Cardiac septum (tissue), 1 donor: ENCODE results near the gene SLC26A2. TPM values are rescaled to one million over a fixed set of nuclear protein-coding genes. Genes with fewer than 3 reads are reported as not detected.
"Not testable (repeated sequence)": the region's sequence is repeated elsewhere in the genome, so short reads cannot be mapped to it uniquely, and the experiment has no call there.

Experiments used
- DNase-seq: peaks from one replicate; pipeline ENCODE4 v3.0.0-alpha.2; 2020; ENCODE audit warnings: low spot score
- intact Hi-C: fragments of 100-400 bp; cut with DNase I; formaldehyde crosslinking; loops from one replicate; pipeline ENCODE4 v1.14.0; 2022
- total RNA-seq: library from RNA; stranded (reverse); fragmentation: NEBNext Ultra II Directional; extraction: Animal tissue kit (Norgen Biotek cat#: 25700); gene quantifications from one replicate; pipeline ENCODE4 v1.2.1, GENCODE V29; 2021
- donor health status: DM: no; HTN: no; CAD: no.

SLC26A2 gene
- total RNA-seq, 1 donor from 2014 or later: 5.8 TPM

DNA sequence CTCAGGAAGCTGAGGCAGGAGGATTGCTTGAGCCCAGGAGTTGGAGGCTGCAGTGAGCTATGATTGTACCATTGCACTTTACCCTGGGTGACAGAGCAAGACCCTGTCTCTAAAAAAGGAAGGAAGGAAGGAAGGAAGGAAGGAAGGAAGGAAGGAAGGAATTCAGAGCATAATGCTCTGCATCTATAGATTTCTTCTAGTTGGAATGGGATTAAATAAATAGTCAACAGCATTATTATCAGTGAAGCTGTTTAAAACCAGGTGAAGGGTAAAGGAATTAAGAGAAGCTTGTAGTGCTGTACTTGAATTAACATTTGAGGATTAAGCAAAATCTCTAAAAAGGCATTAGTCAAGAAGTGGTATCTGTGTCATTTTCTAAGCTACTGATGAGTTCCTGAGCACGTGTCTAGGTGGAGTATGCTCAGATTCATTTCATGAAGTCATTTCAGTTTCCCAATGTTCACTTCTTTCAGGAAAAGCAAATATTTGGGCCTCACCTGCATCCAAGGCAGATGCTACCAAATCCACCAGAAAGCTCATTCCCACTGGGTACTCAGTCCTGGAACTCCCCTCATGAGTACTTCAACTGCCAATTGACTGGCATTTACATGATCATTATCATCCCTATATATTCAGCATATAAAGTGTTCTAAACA is 24.4 kb upstream of the SLC26A2 start:
- intact Hi-C loops: no loop called here
- no peak for DNase-seq

DNA sequence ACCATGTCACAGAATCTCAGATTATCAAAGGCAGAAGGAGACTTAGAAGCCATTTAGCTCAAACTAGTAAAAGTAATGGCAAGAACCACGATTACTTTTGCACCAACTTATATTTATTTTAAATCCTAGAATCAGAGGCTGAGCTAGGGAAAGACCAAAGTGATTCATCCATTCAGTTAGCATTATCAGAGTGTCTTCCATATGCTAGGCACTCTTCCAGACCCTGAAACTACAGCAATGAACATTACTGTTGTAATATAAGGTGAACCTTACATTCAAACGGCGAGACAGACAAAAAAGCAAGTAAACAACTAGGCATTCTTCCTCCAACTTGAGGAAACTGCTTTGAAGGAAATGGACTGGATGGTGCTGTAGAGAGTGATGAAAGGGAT is 23.9 kb upstream of the SLC26A2 start:
- intact Hi-C loops: no loop called here
- no peak for DNase-seq

DNA sequence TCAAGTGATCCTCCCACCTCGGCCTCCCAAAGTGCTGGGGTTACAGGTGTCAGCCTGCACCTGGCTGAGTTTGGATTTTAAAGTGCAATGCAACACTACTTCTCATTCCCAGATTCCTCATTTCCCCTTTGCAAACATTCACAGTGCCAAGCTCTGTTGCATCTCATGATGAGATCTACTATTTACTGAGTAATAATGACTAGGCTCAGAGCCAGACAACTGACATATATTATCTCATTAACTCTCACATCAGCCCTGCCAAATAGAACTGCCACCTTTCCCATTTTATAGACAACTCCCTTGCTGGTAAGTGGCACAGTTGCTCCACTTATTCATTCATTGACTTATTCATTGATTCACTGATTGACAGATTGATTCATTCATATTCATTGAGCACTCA is 22.9 kb upstream of the SLC26A2 start:
- intact Hi-C loops: no loop called here

DNA sequence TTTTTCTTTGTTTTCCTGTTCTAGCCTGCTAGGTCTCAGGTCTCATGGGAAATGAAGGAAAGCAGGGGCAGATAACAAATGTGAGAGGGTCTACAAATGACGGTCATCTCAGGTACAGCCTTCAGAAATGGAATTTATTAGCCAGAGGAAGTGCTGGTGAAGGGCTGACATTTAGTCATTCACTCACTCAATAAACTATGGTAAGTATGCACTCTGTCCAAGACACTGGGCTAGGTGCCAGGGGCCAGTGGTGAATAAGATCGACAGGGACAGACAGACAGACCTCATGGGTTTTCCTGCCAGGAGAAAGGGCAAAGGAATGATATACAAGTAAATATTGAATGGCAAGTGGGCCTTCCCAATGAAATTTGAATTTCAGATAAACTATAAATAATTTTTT is 22.3 kb upstream of the SLC26A2 start:
- intact Hi-C loops: no loop called here
- DNase-seq: no peak

More for the DNA sequence above, 22.9 kb upstream of the SLC26A2 start:
- DNase-seq: no peak

DNA sequence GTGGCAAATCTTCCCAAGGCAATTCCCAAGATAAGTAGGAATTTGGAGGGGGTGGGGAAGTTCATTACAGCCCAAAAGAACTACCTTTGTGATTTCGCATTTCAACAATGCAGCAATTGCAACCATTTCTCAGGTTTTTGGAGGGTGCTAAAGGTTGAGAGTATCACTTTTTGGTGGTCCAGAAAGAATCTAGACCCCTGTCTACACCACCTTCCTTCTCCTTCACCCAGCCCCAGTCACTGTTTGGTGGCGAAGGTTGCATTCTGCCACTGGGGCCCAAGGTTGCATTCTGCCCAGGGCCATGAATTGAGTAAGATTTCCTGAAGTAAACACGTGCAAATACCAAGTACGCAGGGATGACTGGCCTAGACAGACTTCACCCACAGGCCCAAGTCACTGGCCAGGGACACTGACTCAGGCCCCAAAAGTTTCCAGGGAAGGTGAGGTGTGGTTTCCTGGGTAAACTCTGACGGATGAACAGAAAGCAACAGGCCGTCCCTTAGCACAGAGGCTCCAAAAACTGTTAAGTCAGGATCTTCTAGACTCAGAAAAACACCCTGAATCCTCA is 21.7 kb upstream of the SLC26A2 start:
- no peak for DNase-seq
- intact Hi-C loops: no loop called here

DNA sequence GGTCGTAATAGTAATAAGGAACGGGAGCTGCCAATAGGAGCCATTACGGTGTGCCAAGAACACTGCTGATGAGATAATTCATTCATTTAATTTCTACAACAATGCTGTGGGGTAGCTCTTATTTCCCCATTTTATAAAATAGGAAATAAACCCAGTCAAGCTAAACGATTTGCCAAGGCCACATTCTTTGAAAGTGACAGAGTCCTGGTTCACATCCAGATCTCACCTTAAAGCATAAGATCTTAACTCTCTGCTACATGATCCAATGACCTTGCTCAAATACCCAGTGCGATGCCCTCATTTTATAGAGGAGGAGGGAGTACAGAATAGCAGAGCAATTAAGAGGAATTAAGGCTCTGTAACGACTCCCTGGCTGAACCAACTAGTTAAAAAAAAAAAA is 21.0 kb upstream of the SLC26A2 start:
- DNase-seq: no peak
- intact Hi-C loops: no loop called here

DNA sequence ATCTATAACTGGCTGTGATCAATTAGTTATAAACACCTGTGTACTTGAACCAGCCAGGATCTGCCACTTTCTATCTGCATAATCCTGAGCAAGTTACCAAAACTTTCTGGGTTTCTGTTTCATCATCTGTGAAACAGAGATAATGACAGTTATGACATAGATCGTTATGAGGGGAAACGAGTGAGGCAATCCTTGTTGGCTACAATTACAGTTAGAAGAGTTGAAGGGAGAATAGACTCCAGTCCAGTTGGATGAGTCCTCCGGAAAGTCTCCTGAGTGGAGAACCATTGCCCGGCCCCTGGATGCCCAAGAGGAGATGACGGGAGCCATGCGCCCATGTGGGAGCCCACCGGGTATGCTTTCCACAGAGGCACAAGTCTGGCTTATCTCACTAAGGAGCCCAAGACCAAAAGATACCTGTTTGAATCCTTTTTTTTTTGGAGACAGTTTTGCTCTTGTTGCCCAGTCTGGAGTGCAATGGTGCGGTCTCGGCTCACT is 20.4 kb upstream of the SLC26A2 start:
- DNase-seq: no peak
- intact Hi-C loops: no loop called here

DNA sequence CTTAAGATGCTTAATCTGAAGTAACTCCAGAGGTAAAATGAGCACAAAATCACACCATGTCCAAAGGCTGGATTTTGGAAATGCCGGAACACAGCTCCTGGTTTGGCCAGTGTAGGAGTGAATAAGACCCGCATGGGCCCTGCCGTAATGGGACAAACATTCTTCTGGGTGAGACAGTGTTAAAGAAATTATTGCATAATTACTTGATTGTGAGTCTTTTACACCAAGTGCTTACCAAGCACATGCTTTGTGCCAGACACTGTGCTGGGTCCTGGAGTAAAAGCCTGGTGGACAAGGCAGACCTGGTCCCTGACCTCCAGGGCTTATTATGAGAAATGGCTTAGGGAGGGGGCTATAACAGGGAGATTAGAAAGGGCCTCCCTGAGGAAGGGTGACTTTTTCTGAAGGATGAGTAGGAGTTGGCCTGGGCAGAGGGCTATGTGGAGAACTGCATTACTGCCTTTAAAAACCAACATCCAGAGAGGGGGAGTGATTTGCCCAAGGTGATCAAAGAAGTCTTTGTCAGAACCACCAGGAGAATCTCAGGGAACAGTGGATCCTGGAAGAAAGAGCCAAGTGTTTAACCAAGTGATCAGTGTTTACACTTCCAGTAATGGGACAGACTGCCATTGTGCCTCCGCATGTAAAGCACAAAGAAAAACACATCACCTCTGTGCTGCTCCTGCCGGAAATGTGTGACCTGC is 19.5 kb upstream of the SLC26A2 start:
- intact Hi-C loops: no loop called here

DNA sequence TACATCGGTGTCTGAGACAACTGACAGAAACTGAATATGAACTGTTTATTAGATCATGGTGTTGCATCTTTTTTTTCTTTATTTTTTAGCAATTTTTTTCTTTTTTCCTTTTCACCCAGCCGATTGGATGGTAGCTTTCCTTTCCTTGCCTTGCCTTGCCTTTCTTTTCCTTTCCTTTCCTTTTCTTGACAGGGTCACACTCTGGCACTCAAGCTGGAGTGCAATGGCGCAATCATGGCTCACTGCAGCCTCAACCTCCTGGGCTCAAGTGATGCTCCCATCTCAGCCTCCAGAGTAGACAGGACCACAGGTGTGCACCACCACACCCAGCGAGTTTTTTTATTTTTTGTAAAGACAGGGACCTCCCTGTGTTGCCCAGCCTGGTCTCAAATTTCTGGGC is 18.8 kb upstream of the SLC26A2 start:
- intact Hi-C loops: no loop called here
- DNase-seq: no peak

More for the DNA sequence above, 19.5 kb upstream of the SLC26A2 start:
- no peak for DNase-seq

DNA sequence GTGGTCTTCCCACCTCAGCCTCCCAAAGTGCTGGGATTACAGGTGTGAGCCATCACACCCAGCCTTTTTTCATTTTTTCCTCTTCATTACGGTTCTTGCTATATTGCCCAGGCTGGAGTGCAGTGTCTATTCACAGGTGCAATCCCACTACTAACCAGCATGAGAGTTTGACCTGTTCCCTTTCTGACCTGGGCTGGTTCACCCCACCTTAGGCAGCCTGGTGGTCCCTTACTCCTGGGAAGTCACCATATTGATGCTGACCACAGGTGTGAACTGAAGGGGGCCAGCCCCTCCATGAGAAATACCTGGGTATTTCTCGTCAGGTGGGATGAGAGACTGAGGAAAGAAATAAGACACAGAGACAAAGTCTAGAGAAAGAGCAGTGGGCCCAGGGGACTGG is 18.4 kb upstream of the SLC26A2 start:
- no peak for DNase-seq
- intact Hi-C loops: no loop called here

DNA sequence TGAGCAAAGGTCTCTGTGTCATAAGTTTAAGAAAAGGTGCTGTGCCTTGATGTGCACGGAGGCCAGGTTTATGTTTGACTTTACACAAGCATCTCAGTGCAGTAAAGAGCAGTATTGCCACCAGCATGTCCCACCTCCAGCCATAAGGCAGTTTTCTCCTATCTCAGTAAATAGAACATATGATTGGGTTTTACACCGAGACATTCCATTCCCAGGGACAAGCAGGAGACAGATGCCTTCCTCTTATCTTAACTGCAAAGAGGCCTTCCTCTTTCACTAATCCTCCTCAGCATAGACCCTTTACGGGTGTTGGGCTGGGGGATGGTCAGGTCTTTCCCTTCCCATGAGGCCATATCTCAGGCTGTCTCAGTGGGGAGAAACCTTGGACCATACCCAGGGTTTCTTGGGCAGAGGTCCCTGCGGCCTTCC is 17.8 kb upstream of the SLC26A2 start:
- intact Hi-C loops, DNase-seq: not testable (repeated sequence)

DNA sequence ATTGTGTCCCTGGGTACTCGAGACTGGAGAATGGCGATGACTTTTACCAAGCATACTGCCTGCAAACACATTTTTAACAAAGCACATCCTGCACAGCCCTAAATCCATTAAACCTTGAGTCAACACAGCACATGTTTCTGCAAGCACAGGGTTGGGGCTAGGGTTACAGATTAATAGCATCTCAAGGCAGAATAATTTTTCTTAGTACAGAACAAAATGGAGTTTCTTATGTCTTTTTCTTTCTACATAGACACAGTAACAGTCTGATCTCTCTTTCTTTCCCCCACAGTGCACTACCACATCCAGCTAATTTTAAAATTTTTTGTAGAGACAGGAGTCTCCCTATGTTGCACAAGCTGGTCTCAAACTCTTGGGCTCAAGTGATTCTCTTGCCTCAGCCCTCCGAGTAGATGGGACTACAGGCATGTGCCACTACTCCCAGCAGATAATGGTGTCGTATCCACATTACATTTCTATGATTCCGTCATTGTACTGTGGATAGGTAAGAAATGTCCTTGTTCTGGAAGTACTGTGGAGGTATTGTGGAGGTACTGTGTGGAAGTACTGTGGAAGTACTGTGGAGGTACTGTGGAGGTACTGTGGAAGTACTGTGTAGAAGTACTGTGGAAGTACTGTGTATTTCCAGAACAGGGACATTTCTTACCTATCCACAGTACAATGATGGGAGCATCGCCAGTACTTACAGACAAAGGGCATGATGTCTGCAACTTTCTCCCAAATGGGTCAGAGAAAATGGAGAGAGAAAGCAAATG is 17.2 kb upstream of the SLC26A2 start:
- DNase-seq, intact Hi-C loops: not testable (repeated sequence)

DNA sequence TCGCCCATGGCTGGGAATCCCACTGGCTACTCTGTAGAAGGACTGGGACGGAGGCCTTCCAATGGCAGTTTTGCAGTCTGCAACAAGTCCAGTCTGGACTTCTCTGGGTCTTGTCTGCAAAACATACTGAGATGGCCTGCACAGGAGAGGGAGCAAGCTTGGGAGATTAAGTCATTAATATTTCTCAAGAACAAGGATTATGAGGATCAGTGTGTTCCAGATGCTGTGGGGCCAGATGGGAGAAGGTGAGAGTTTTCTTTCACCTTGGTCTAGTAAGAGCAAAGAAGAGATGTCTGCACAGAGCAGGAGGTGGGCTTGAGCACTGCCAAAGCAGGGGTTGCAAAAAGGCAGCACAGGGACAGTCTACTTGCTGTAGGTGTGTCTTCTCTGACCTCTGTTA is 15.9 kb upstream of the SLC26A2 start, which contains the start of gene PDE6A:
TSS of gene PDE6A (minus strand) at position 128 of the 400 bp plus-strand sequence. CDS start at position 8, 120 bp downstream.
- DNase-seq: no peak
- intact Hi-C loops: no loop called here

DNA sequence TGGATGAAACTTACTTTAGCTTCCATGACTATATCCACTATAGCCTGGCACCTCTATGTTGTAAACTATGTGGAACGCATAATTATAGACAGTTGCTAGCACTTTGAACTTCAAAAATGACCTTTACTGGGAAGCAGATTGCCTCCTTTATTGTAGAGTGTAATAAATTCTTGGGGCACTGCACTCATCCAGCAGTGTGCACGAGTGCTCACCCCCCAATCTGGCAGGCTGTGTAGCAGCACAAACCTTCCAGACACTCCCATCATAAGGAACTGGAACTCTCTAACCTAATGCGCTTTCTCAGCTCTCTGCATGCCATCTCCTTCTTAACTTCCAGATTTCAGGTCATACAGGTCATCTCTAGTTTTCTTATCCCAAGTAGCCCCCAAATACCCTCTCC is 14.4 kb upstream of the SLC26A2 start:
- no peak for DNase-seq
- intact Hi-C loops: no loop called here

DNA sequence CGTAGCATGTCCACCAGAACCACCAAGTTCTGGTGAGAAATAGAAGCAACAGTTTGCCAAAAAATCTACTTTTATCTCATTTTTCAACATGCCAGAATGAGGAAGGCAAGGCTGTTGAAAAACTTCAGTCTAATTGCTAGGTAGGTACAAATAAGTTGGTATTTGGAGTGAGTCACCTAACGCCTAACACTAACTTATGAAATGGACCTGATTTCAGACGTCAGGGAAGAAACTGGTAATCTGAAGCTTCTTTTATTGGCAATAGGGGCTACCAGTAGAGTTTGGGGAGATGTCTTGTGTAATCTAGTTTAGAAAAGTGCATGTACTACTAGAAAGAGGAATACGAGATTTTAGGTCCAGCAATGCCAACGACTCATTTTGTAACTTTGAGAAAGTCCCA is 11.6 kb upstream of the SLC26A2 start:
- intact Hi-C loops: no loop called here
- DNase-seq: no peak

DNA sequence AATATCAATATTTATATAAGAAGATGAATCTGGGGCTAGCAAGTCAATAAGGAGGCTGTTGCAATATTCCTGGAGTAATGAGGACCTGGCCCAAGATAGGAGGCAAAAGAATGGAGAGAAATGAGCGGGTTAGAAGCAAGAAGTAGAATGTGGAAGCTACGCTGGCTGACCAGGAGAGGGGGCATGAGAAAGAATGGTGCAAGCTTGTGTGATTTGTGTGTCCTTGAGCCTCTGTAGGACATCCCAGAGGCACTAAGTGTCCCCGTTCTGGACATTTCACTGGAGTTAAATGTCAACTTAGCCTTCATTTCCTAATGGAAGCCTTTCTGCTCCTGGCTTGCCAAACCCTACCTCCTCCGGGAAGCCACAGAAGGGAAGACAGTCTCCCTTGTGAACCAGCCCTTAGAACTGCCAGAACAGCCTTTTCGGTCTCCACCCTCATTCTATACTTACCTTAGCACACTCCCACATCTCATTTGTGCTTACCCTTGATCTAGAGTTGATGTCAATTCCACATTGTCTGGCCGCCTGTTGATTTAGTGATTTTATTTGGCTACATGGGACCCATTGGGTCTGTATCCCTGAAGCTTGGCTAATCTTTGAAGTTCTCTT is 9.3 kb upstream of the SLC26A2 start:
- DNase-seq: no peak
- intact Hi-C loops: no loop called here

DNA sequence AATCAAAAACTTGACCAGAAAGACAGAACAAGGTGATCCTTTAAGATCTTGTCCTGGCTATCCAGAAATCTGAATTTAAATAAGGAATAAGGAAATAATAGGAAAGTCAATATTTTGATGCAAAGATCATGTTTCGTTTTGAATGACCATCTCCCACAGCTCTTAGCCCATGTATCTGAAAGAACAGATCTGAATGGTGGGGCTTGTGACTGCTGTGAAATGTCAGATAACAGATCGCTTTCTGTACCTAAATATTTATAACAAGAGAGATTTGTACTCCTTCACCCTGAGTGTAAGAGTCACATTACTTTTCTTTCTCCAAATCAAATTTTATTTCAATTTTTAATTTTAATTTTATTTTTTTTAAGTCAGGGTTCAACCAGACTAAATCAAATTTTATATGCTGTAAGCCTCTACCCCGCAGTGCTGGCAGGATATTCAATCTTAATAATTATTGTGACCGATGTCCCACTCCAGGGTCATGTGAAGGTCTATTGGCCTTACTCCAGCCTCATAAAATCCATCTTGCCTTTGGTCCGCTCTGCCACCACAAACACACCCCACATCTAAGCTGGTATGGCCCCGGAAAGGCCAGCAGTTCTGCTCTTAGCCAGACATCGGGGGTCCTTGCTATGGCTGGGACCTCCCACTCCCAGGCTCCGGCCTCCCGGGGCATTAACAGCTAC is 7.0 kb upstream of the SLC26A2 start:
- DNase-seq: no peak

DNA sequence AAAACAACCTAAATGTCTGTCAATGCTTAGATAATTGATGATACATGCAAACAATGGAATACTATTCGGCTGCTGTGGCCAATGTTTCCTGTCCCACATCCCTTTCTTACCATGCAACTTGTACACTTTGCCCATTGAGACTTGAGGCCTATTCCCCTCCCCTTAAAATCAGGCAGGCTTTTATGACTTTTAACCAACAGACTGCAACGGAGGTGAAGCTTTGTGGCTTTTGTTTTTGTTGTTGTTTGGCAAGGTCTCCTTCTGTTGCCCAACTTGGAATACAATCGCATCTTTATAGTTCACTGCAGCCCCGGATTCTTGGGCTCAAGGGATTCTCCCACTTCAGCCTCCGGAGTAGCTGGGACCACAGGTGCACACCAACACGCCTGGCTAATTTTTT is 5.8 kb upstream of the SLC26A2 start:
- no peak for DNase-seq
- intact Hi-C loops: no loop called here

More for the DNA sequence above, 7.0 kb upstream of the SLC26A2 start:
- intact Hi-C loops: no loop called here

DNA sequence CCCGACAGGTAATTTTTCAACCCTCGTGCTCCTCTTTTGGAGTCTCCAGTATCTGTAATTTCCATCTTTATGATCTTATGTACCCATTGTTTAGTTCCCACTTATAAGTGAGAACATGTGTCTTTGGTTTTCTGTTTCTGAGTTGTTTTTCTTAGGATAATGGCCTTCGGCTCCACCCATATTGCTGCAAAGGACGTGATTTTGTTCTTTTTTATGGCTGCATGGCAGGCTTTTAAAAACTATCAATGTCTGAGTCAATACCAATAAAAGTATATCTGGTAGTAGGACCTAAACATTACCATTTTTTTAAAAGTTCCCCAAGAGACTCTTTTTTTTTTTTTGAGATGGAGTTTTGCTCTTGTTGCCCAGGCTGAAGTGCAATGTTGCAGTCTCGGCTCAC is 3.9 kb upstream of the SLC26A2 start:
- no peak for DNase-seq
- intact Hi-C loops: no loop called here
